Measurements from ENCODE around the gene CAPN12. TPM values are rescaled to one million over a fixed set of nuclear protein-coding genes. Genes with fewer than 3 reads are reported as not detected.
"Not testable (repeated sequence)": the region's sequence is repeated elsewhere in the genome, so short reads cannot be mapped to it uniquely, and the experiment has no call there.

Gene CAPN12
- total RNA-seq, 4 donors from 2014 or later = 0.83 to 8.4 (median 8.2) TPM; not detected in 1

GRCh38 chr19:38788478-38789243, 44.4 kb upstream of the CAPN12 start, which contains the start of gene LGALS7B:
TSS of gene LGALS7B (plus strand) at chr19:38789200. CDS start at chr19:38789227, 27 bp downstream.
- DNase-seq = no peak
- no peak within 1 kb of the TSS for H3K4me3 ChIP-seq
- no peaks in the 10 kb centered on the region for H3K27me3 ChIP-seq
- H3K36me3 ChIP-seq = no peaks in the 10 kb centered on the region
- TF ChIP-seq CTCF (IDR thresholded peaks at IDR 0.05) (no peak), POLR2A (IDR thresholded peaks at IDR 0.05) (no peak)
- H3K9me3 ChIP-seq = no peaks in the 10 kb centered on the region
- no peaks in the 10 kb centered on the region for H3K4me1 ChIP-seq
- intact Hi-C loops (cut with DNase I; ENCODE audit: low total_unique reads) = no loop called here
- H3K27ac ChIP-seq = no peak within 1 kb of the TSS

- DNase-seq = no peak
- no peak overlapping the region for H3K4me3 ChIP-seq
- no peak overlapping the region for H3K27ac ChIP-seq
- H3K9me3 ChIP-seq = no peaks in the 10 kb centered on the region
- H3K36me3 ChIP-seq = no peaks in the 10 kb centered on the region
- TF ChIP-seq POLR2A (IDR thresholded peaks at IDR 0.05) (no peak), CTCF (IDR thresholded peaks at IDR 0.05) (no peak)
- no peaks in the 10 kb centered on the region for H3K27me3 ChIP-seq
- no peaks in the 10 kb centered on the region for H3K4me1 ChIP-seq
- intact Hi-C loops (cut with DNase I; ENCODE audit: low total_unique reads) = no loop called here
Observed at GRCh38 chr19:38786572-38787265, 42.4 kb upstream of the CAPN12 start.

- H3K27ac ChIP-seq; intact Hi-C loops (cut with DNase I; ENCODE audit: low total_unique reads); H3K36me3 ChIP-seq; DNase-seq; H3K27me3 ChIP-seq; H3K9me3 ChIP-seq; H3K4me1 ChIP-seq; H3K4me3 ChIP-seq: not testable (repeated sequence)
Observed at GRCh38 chr19:38786061-38786460, 41.8 kb upstream of the CAPN12 start.

GRCh38 chr19:38785187-38785699, 41.0 kb upstream of the CAPN12 start:
- Histone ChIP-seq H3K27ac (no peak overlapping the region), H3K9me3 (no peaks in the 10 kb centered on the region), H3K27me3 (no peaks in the 10 kb centered on the region), H3K4me1 (no peaks in the 10 kb centered on the region), H3K4me3 (no peak overlapping the region), H3K36me3 (no peaks in the 10 kb centered on the region)
- DNase-seq = no peak
- TF ChIP-seq POLR2A (IDR thresholded peaks at IDR 0.05) (no peak), CTCF (IDR thresholded peaks at IDR 0.05) (no peak)
- intact Hi-C loops (cut with DNase I; ENCODE audit: low total_unique reads) = no loop called here

- no peak overlapping the region for H3K27ac ChIP-seq
- intact Hi-C loops (cut with DNase I; ENCODE audit: low total_unique reads) = no loop called here
Observed at GRCh38 chr19:38784224-38784623, 40.0 kb upstream of the CAPN12 start.

GRCh38 chr19:38782212-38782611, 37.9 kb upstream of the CAPN12 start:
- H3K27ac ChIP-seq; H3K27me3 ChIP-seq; H3K4me3 ChIP-seq; H3K4me1 ChIP-seq; H3K9me3 ChIP-seq; H3K36me3 ChIP-seq; DNase-seq; intact Hi-C loops (cut with DNase I; ENCODE audit: low total_unique reads): not testable (repeated sequence)

More at GRCh38 chr19:38784224-38784623, 40.0 kb upstream of the CAPN12 start:
- Histone ChIP-seq H3K27me3 (no peaks in the 10 kb centered on the region), H3K36me3 (no peaks in the 10 kb centered on the region), H3K9me3 (no peaks in the 10 kb centered on the region), H3K4me1 (no peaks in the 10 kb centered on the region), H3K4me3 (no peak overlapping the region)
- TF ChIP-seq CTCF (IDR thresholded peaks at IDR 0.05) = no peak
- no peak for TF ChIP-seq POLR2A (IDR thresholded peaks at IDR 0.05)
- no peak for DNase-seq

Measured in uterus (tissue), 4 donors.